B cell (primary cell): Measurements from ENCODE around the gene NHEJ1. TPM values are rescaled to one million over a fixed set of nuclear protein-coding genes. Genes with fewer than 3 reads are reported as not detected.
A peak's percentile ranks its signal among the peaks of the same experiment; 100 is the strongest.

ENCODE experiments used
- ATAC-seq: fragments of 200-7000 bp; cut with Tn5 transposase; one replicate; pipeline ENCODE4 v1.10.0; 2021; ENCODE audit warnings: low read depth, mild to moderate bottlenecking, moderate number of reproducible peaks, moderate library complexity
- CTCF ChIA-PET: fragments of 350-600 bp; sonication (Branson Sonifier 250); formaldehyde crosslinking; loops from one replicate; lab custom pipeline; 2021; ENCODE audit warnings: antibody characterized with exemption, inconsistent platforms; lab: Charles Lee
- POLR2A ChIA-PET: fragments of 350-600 bp; sonication (Branson Sonifier 250); formaldehyde crosslinking; loops from one replicate; lab custom pipeline; 2021; ENCODE audit warnings: antibody characterized with exemption; lab: Charles Lee
- DNase-seq: peaks from one replicate; pipeline ENCODE4 v3.0.0; 2013
- H2AFZ ChIP-seq: 2 replicates; pipeline ENCODE4 v1.6.1; 2012; ENCODE audit warnings: mild to moderate bottlenecking, low read depth, low read length; ENCODE audit not compliant: insufficient read depth, poor library complexity, severe bottlenecking
- H3K27ac ChIP-seq, 2 donors: 1 replicate in 1 of 2; 2 replicates in 1 of 2; pipeline ENCODE4 v1.5.1; 2012 to 2013; ENCODE audit warnings: low read length in 2 of 2, mild to moderate bottlenecking in 2 of 2, moderate library complexity in 1 of 2
- H3K27me3 ChIP-seq, 4 experiments: fragments of 200-600 bp in 1 of 4; sonication (generic) in 1 of 4; replicated peaks in 1 of 4; 1 replicate in 2 of 4; 2 replicates in 2 of 4; pipeline versions ENCODE4 v1.6.1 to v1.7.0; 2013 to 2016; ENCODE audit warnings: low read length in 3 of 4, mild to moderate bottlenecking in 2 of 4, mixed read lengths in 1 of 4, moderate library complexity in 1 of 4; ENCODE audit not compliant: insufficient read depth in 4 of 4, control insufficient read depth in 3 of 4; ENCODE audit errors: control extremely low read depth in 1 of 4
- H3K36me3 ChIP-seq, 2 experiments: replicated peaks in 1 of 2; 1 replicate in 1 of 2; 2 replicates in 1 of 2; pipeline versions ENCODE4 v1.6.1 to v1.7.1; 2013; ENCODE audit warnings: low read length in 1 of 2; ENCODE audit not compliant: insufficient read depth in 2 of 2, control insufficient read depth in 1 of 2; ENCODE audit errors: control extremely low read depth in 1 of 2, extremely low read depth in 1 of 2
- H3K4me1 ChIP-seq, 2 donors: fragments of 200-600 bp in 1 of 2; sonication (generic) in 1 of 2; 1 replicate in 1 of 2; 2 replicates in 1 of 2; pipeline versions ENCODE4 v1.5.1 to v1.6.1; 2013 to 2017; ENCODE audit warnings: low read length in 2 of 2; ENCODE audit not compliant: control insufficient read depth in 2 of 2, insufficient read depth in 2 of 2
- H3K4me2 ChIP-seq: replicated peaks from 2 replicates; pipeline ENCODE3; 2012; ENCODE audit warnings: mild to moderate bottlenecking, low read depth, low read length; ENCODE audit not compliant: poor library complexity, severe bottlenecking
- H3K4me3 ChIP-seq, 5 experiments: fragments of 200-600 bp in 1 of 5; sonication (generic) in 1 of 5; 1 replicate in 3 of 5; 2 replicates in 2 of 5; pipeline versions ENCODE4 v1.5.1 to v1.7.0; 2011 to 2016; ENCODE audit warnings: low read length in 4 of 5, mild to moderate bottlenecking in 4 of 5, low read depth in 2 of 5, control low read depth in 1 of 5, moderate library complexity in 1 of 5; ENCODE audit not compliant: insufficient read depth in 1 of 5; ENCODE audit errors: control extremely low read depth in 1 of 5, extremely low read depth in 1 of 5
- H3K79me2 ChIP-seq: fragments of 200-600 bp; sonication (generic); one replicate; pipeline ENCODE4 v1.6.0; 2016; ENCODE audit warnings: low read length; ENCODE audit not compliant: control insufficient read depth, insufficient read depth
- H3K9ac ChIP-seq: fragments of 200-600 bp; sonication (generic); 2 replicates; pipeline ENCODE4 v1.6.1; 2017; ENCODE audit warnings: mild to moderate bottlenecking, low read length, moderate library complexity
- H3K9me3 ChIP-seq, 3 donors: one replicate each; pipeline versions ENCODE4 v1.6.1 to v1.7.1; 2013; ENCODE audit warnings: low read length in 2 of 3; ENCODE audit not compliant: control insufficient read depth in 2 of 3, insufficient read depth in 1 of 3; ENCODE audit errors: control extremely low read depth in 1 of 3
- H4K20me1 ChIP-seq: 2 replicates; pipeline ENCODE4 v1.6.0; 2012; ENCODE audit warnings: mild to moderate bottlenecking, low read length; ENCODE audit not compliant: insufficient read depth, control insufficient read depth, poor library complexity, severe bottlenecking
- H3K27ac Mint-ChIP-seq: one replicate; pipeline ENCODE4 v1.8.0; 2021; ENCODE audit warnings: mixed read lengths
- H3K27me3 Mint-ChIP-seq: one replicate; pipeline ENCODE4 v1.8.0; 2021; ENCODE audit warnings: mixed read lengths
- H3K4me1 Mint-ChIP-seq: one replicate; pipeline ENCODE4 v1.8.0; 2021; ENCODE audit warnings: mixed read lengths
- H3K4me3 Mint-ChIP-seq: one replicate; pipeline ENCODE4 v1.8.0; 2021; ENCODE audit warnings: mixed read lengths
- H3K9me3 Mint-ChIP-seq: one replicate; pipeline ENCODE4 v1.8.0; 2022; ENCODE audit warnings: mixed read lengths; ENCODE audit not compliant: insufficient read depth
- EZH2 ChIP-seq: IDR thresholded peaks from 2 replicates; pipeline ENCODE4 v1.6.1; 2012; ENCODE audit warnings: borderline replicate concordance, low read depth, mild to moderate bottlenecking, moderate library complexity, low read length; ENCODE audit not compliant: insufficient read depth, poor library complexity, severe bottlenecking
- WGBS: methylation state at CpG from one replicate; pipeline ENCODE4 v1.1.5; 2013; ENCODE audit warnings: missing lambda C conversion rate; ENCODE audit not compliant: insufficient coverage; 5-methylcytosine and 5-hydroxymethylcytosine counted together
- intact Hi-C: fragments of 100-400 bp; cut with micrococcal nuclease; formaldehyde crosslinking; loops from one replicate; pipeline ENCODE4 v1.10.0; 2022
- polyA plus RNA-seq: library from polyadenylated mRNA; depleted of rRNA; stranded (reverse); fragments of >200 nt; gene quantifications from 2 replicates; pipeline ENCODE4 v1.2.3, GENCODE V29; 2012
- total RNA-seq, 2 donors: library from RNA; stranded (reverse); fragments of 120-200 nt in 1 of 2; gene quantifications; 1 replicate in 1 of 2; 2 replicates in 1 of 2; pipeline versions ENCODE4 v1.2.3 to v1.2.4, GENCODE V29; 2013 to 2022
- TF ChIP-seq, protein P1 (sequence below): fragments of 200-600 bp; IDR thresholded peaks from one replicate; pipeline ENCODE4 v1.8.0; 2022; ENCODE audit warnings: antibody characterized with exemption, mild to moderate bottlenecking

Gene NHEJ1
- total and polyA plus RNA-seq, 2 donors (not counting 1 experiment from before 2014, with no cell fraction given), result 14.9 to 25.0 TPM

DNA sequence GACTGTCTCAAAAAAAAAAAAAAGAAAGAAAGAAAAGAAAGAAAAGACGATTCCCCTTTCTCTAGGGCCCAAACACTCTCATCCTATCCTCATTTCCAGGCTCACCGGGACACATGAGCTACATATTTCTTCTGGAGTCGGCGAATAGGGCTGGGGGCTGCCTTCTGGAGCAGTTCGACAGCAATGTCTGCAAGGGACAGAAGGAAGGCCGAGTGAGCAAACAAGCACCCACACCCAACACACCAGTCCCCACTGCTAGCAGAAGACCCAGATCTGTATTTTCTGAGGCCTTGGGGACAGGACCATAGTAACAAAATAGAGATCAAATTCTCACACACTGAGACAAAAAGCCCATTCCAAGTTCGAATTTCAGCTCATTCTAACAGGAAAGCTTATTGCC, 14.9 kb upstream of the NHEJ1 start:
- Histone ChIP-seq H3K9me3 (no peaks in the 10 kb centered on the region), H2AFZ (no peak overlapping the region), H3K27me3 (no peaks in the 10 kb centered on the region), H4K20me1 (peaks cover 47% of the 10 kb centered on the region), H3K36me3 (peaks cover 3 to 53% of the 10 kb centered on the region in 2 experiments), H3K4me1 (peaks cover 17 to 55% of the 10 kb centered on the region in 2 donors), H3K27ac (peak overlapping the region; percentile 94 to 97), H3K79me2 (peaks cover 43% of the 10 kb centered on the region), H3K4me2 (peak overlapping the region; percentile 83), H3K9ac (peak overlapping the region; percentile 97), H3K4me3 (peak overlapping the region; percentile 71 to 97 (median 94))
- peaks cover 42% of the 10 kb centered on the region for H3K4me1 Mint-ChIP-seq
- H3K27ac Mint-ChIP-seq, result peak overlapping the region; percentile 65
- no peak for DNase-seq
- intact Hi-C loops, result loop anchor here (5.0 kb wide), 2 partner anchors 322 to 958 kb away; partner anchors contain the start of genes ARPC2 and GMPPA
- 87% methylated on average over 6 of the region's 7 CpGs for WGBS
- ChIA-PET CTCF (interaction anchor here (0.8 to 8.6 kb wide), 14 partner anchors 9 to 299 kb away, joined by 3 to 136 read pairs (median 10); partner anchors contain the start of genes ABCB6, ANKZF1, ATG9A and DNAJB2), POLR2A (interaction anchor here (0.5 to 4.0 kb wide), 10 partner anchors 16 to 212 kb away, joined by 3 to 46 read pairs (median 10); partner anchors contain the start of genes ANKZF1, ATG9A, DNAJB2 and DNPEP)
- H3K9me3 Mint-ChIP-seq, result no peaks in the 10 kb centered on the region
- peak overlapping the region; percentile 99 for H3K4me3 Mint-ChIP-seq
- ATAC-seq, result no peak
- TF ChIP-seq, protein P1, sequence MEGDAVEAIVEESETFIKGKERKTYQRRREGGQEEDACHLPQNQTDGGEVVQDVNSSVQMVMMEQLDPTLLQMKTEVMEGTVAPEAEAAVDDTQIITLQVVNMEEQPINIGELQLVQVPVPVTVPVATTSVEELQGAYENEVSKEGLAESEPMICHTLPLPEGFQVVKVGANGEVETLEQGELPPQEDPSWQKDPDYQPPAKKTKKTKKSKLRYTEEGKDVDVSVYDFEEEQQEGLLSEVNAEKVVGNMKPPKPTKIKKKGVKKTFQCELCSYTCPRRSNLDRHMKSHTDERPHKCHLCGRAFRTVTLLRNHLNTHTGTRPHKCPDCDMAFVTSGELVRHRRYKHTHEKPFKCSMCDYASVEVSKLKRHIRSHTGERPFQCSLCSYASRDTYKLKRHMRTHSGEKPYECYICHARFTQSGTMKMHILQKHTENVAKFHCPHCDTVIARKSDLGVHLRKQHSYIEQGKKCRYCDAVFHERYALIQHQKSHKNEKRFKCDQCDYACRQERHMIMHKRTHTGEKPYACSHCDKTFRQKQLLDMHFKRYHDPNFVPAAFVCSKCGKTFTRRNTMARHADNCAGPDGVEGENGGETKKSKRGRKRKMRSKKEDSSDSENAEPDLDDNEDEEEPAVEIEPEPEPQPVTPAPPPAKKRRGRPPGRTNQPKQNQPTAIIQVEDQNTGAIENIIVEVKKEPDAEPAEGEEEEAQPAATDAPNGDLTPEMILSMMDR, result no peak
- TF ChIP-seq EZH2, result no peak
- no peaks in the 10 kb centered on the region for H3K27me3 Mint-ChIP-seq

DNA sequence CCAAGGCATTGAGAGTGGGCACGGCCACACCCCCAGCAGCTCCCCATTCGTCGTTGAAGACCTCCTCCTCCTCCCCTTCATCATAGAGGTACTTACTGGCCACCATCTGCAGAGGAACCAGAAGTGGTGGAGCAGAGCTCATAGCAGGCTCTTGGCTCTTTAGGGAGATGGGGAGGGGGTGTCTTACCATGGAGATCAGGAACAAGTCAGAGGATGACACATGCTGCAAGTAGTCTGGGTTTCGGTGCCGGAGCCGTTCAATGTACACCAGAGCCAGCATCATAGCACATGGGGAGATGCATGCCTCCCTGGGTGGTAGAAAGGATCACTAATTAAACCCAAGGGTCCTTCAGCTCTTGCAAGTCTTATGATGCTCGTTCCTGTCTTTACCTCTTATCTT, 14.2 kb upstream of the NHEJ1 start:
- Histone ChIP-seq H3K4me3 (no peak overlapping the region), H3K9ac (no peak overlapping the region), H3K27me3 (no peaks in the 10 kb centered on the region), H3K4me2 (no peak overlapping the region), H3K27ac (peak overlapping the region in 1 of 2 donors; percentile 2), H4K20me1 (peaks cover 42% of the 10 kb centered on the region), H3K36me3 (peaks cover 3 to 46% of the 10 kb centered on the region in 2 experiments), H3K79me2 (peaks cover 40% of the 10 kb centered on the region), H3K4me1 (peaks cover 17 to 49% of the 10 kb centered on the region in 2 donors), H3K9me3 (no peaks in the 10 kb centered on the region), H2AFZ (no peak overlapping the region)
- H3K4me3 Mint-ChIP-seq, result peak overlapping the region; percentile 38
- peak overlapping the region; percentile 59 for H3K27ac Mint-ChIP-seq
- no peak for ATAC-seq
- no peaks in the 10 kb centered on the region for H3K27me3 Mint-ChIP-seq
- TF ChIP-seq, protein P1, result no peak
- TF ChIP-seq EZH2, result no peak
- no peaks in the 10 kb centered on the region for H3K9me3 Mint-ChIP-seq
- peak; percentile 8 for DNase-seq
- intact Hi-C loops, result loop anchor here (5.0 kb wide), 2 partner anchors 322 to 958 kb away; partner anchors contain the start of genes ARPC2 and GMPPA
- ChIA-PET CTCF (interaction anchor here (0.8 to 8.6 kb wide), 7 partner anchors 8 to 122 kb away, joined by 3 to 136 read pairs (median 13); partner anchors contain the start of genes ABCB6 and ZFAND2B), POLR2A (interaction anchor here (1.4 to 4.0 kb wide), 3 partner anchors 32 to 105 kb away, joined by 4 to 46 read pairs (median 39); partner anchors contain the start of genes DNAJB2 and ZFAND2B)
- peaks cover 39% of the 10 kb centered on the region for H3K4me1 Mint-ChIP-seq
- 94% methylated on average over 4 of the region's 7 CpGs for WGBS
